HepG2 (cell line): ENCODE measurements around the gene RUVBL2. TPM values are rescaled to one million over a fixed set of nuclear protein-coding genes. Genes with fewer than 3 reads are reported as not detected.

Experiments used
- AGO2 ChIP-seq: fragments of 200-400 bp; formaldehyde crosslinking; optimal IDR thresholded peaks from 2 replicates; pipeline ENCODE3; 2017; ENCODE audit warnings: mild to moderate bottlenecking, low read depth, low read length, moderate library complexity
- ARID2 ChIP-seq: sonication (generic); formaldehyde crosslinking; IDR thresholded peaks from 2 replicates; pipeline ENCODE4 v1.8.1; 2022; ENCODE audit warnings: mild to moderate bottlenecking, missing genetic modification reagents, borderline replicate concordance
- ATF7 ChIP-seq, 2 experiments: fragments of 450-650 bp in 1 of 2; sonication (generic) in 1 of 2; formaldehyde crosslinking in 1 of 2; IDR thresholded peaks; 2 replicates each; pipeline versions ENCODE4 v1.4.0 to v1.6.1; 2016 to 2020; ENCODE audit warnings: antibody characterized with exemption in 1 of 2, mild to moderate bottlenecking in 1 of 2, missing genetic modification reagents in 1 of 2
- ATF7-NPFF ChIP-seq: sonication (generic); formaldehyde crosslinking; IDR thresholded peaks from 2 replicates; pipeline ENCODE4 v1.8.1; 2023; ENCODE audit warnings: mild to moderate bottlenecking, low read depth, missing genetic modification reagents, moderate library complexity
- BORCS8-MEF2B ChIP-seq: sonication (generic); formaldehyde crosslinking; IDR thresholded peaks from 2 replicates; pipeline ENCODE4 v1.8.0; 2022; ENCODE audit warnings: mild to moderate bottlenecking, missing genetic modification reagents
- CHD2 ChIP-seq: IDR thresholded peaks from 2 replicates; pipeline ENCODE4 v1.6.1; 2011; ENCODE audit warnings: low read depth, low read length, improper control_type of control experiment
- FOXO1 ChIP-seq: sonication (generic); formaldehyde crosslinking; IDR thresholded peaks from 2 replicates; pipeline ENCODE4 v1.4.0; 2020; ENCODE audit warnings: missing genetic modification reagents
- GZF1 ChIP-seq: sonication (generic); formaldehyde crosslinking; IDR thresholded peaks from 2 replicates; pipeline ENCODE4 v1.5.1; 2020; ENCODE audit warnings: mild to moderate bottlenecking, missing genetic modification reagents
- MAF1 ChIP-seq: sonication (generic); formaldehyde crosslinking; IDR thresholded peaks from 2 replicates; pipeline ENCODE4 v1.5.0; 2020; ENCODE audit warnings: missing genetic modification reagents, borderline replicate concordance
- MZF1 ChIP-seq: sonication (generic); formaldehyde crosslinking; IDR thresholded peaks from 2 replicates; pipeline ENCODE4 v1.8.1; 2023; ENCODE audit warnings: mild to moderate bottlenecking, missing genetic modification reagents, borderline replicate concordance
- NONO ChIP-seq, 2 experiments: fragments of 450-650 bp in 1 of 2; sonication (generic) in 1 of 2; formaldehyde crosslinking in 1 of 2; IDR thresholded peaks in 1 of 2; conservative IDR thresholded peaks in 1 of 2; 2 replicates each; pipeline versions ENCODE4 v1.6.1 to v1.8.0; 2017 to 2022; ENCODE audit warnings: mild to moderate bottlenecking in 1 of 2, missing genetic modification reagents in 1 of 2, moderate library complexity in 1 of 2
- SALL2 ChIP-seq: sonication (generic); formaldehyde crosslinking; IDR thresholded peaks from 2 replicates; pipeline ENCODE4 v1.8.1; 2023; ENCODE audit warnings: mild to moderate bottlenecking, missing genetic modification reagents, inconsistent platforms
- SNAPC2 ChIP-seq: sonication (generic); formaldehyde crosslinking; IDR thresholded peaks from 2 replicates; pipeline ENCODE4 v1.8.1; 2022; ENCODE audit warnings: mild to moderate bottlenecking, missing genetic modification reagents
- SOX6 ChIP-seq, 2 experiments: fragments of 450-650 bp in 1 of 2; sonication (generic) in 1 of 2; formaldehyde crosslinking in 1 of 2; IDR thresholded peaks; 2 replicates each; pipeline versions ENCODE4 v1.4.0 to v1.6.1; 2017 to 2020; ENCODE audit warnings: antibody characterized with exemption in 1 of 2, mild to moderate bottlenecking in 1 of 2, missing genetic modification reagents in 1 of 2
- SRY ChIP-seq: sonication (generic); formaldehyde crosslinking; IDR thresholded peaks from 2 replicates; pipeline ENCODE4 v1.8.0; 2022; ENCODE audit warnings: mild to moderate bottlenecking, missing genetic modification reagents
- TBX2 ChIP-seq: sonication (generic); formaldehyde crosslinking; IDR thresholded peaks from 2 replicates; pipeline ENCODE4 v1.5.0; 2020; ENCODE audit warnings: missing genetic modification reagents, mild to moderate bottlenecking, borderline replicate concordance
- ZFP41 ChIP-seq: sonication (generic); formaldehyde crosslinking; IDR thresholded peaks from 2 replicates; pipeline ENCODE4 v1.4.0; 2020; ENCODE audit warnings: mild to moderate bottlenecking, missing genetic modification reagents, borderline replicate concordance
- ZNF3 ChIP-seq: IDR thresholded peaks from 2 replicates; pipeline ENCODE4 v1.7.0; 2017; ENCODE audit warnings: inconsistent platforms
- ZNF329 ChIP-seq: sonication (generic); formaldehyde crosslinking; IDR thresholded peaks from 2 replicates; pipeline ENCODE4 v1.9.0; 2021; ENCODE audit warnings: low read depth, mild to moderate bottlenecking, missing genetic modification reagents
- ZNF550 ChIP-seq: sonication (generic); formaldehyde crosslinking; IDR thresholded peaks from 2 replicates; pipeline ENCODE4 v1.4.0; 2020; ENCODE audit warnings: mild to moderate bottlenecking, missing genetic modification reagents, borderline replicate concordance
- ZNF607 ChIP-seq: sonication (generic); formaldehyde crosslinking; IDR thresholded peaks from 2 replicates; pipeline ENCODE4 v1.5.1; 2020; ENCODE audit warnings: missing genetic modification reagents, mild to moderate bottlenecking, borderline replicate concordance
- ZNF713 ChIP-seq: sonication (generic); formaldehyde crosslinking; IDR thresholded peaks from 2 replicates; pipeline ENCODE4 v1.4.0; 2020; ENCODE audit warnings: mild to moderate bottlenecking, missing genetic modification reagents
- ZNF839 ChIP-seq: sonication (generic); formaldehyde crosslinking; IDR thresholded peaks from 2 replicates; pipeline ENCODE4 v1.4.0; 2020; ENCODE audit warnings: missing genetic modification reagents, mild to moderate bottlenecking, borderline replicate concordance
- polyA plus RNA-seq, 8 experiments: library from polyadenylated mRNA; depleted of rRNA in 3 of 8; stranded (reverse) in 7 of 8; unstranded in 1 of 8; fragments of >200 nt; fragmentation: Illumina TruSeq in 4 of 8; extraction: Trizol in 4 of 8; gene quantifications; 2 replicates each; pipeline versions ENCODE4 v1.2.1 to v1.2.3, GENCODE V29; 2011 to 2016; ENCODE audit warnings: low read depth in 4 of 8, missing spikeins in 1 of 8, mixed read lengths in 1 of 8; ENCODE audit not compliant: insufficient read depth in 1 of 8
- total RNA-seq, 5 experiments: library from RNA; depleted of rRNA; stranded (reverse); fragments of >200 nt; fragmentation: Illumina TruSeq; extraction: Trizol; gene quantifications; 2 replicates each; pipeline ENCODE4 v1.2.3, GENCODE V29; 2016; ENCODE audit warnings: low read depth in 1 of 5
- TF ChIP-seq, protein P1 (sequence below): sonication (generic); formaldehyde crosslinking; IDR thresholded peaks from 2 replicates; pipeline ENCODE4 v1.8.1; 2023; ENCODE audit warnings: mild to moderate bottlenecking, moderate library complexity, missing genetic modification reagents
- TF ChIP-seq, protein P2 (sequence below): sonication (generic); formaldehyde crosslinking; IDR thresholded peaks from 2 replicates; pipeline ENCODE4 v1.4.0; 2020; ENCODE audit warnings: mild to moderate bottlenecking, missing genetic modification reagents
- TF ChIP-seq, protein P3 (sequence below): sonication (generic); formaldehyde crosslinking; IDR thresholded peaks from 2 replicates; pipeline ENCODE4 v1.5.0; 2020; ENCODE audit warnings: mild to moderate bottlenecking, missing genetic modification reagents

Gene RUVBL2
- total and polyA plus RNA-seq, 2 of the 13 experiments (the other 11 are each of a cell fraction or from before 2014, with no cell fraction given) = 120 to 122 TPM

DNA sequence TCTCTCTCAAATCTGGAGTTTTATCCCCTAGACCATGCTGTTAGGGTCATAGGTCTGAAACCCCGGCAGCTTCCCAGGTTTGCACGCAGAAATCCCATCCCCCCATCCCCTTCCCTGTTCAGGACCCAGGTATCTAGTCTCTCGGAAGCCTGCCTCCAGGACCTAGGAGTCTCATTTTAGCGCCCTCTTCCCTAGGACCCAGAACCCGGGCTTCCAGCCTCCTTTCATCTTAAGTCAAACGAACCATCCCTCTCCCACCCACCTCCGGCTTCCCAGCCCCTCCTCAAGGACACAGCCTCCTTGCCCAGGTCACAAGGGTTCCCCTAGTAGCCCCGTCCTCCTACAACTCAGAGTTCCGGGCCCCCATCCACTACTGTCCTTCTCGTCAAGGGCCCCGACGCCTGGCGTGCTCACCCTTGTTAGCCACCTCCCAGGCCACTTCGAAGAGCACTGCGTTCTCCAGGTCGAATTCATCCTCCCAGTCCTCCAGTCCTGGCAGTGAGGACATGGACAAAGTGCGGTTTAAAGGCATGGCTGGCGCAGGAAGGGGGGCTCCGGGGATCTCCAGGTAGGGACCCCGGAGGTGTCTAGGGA, 1.0 kb upstream of the RUVBL2 start (continued):
- TF ChIP-seq, protein P1, sequence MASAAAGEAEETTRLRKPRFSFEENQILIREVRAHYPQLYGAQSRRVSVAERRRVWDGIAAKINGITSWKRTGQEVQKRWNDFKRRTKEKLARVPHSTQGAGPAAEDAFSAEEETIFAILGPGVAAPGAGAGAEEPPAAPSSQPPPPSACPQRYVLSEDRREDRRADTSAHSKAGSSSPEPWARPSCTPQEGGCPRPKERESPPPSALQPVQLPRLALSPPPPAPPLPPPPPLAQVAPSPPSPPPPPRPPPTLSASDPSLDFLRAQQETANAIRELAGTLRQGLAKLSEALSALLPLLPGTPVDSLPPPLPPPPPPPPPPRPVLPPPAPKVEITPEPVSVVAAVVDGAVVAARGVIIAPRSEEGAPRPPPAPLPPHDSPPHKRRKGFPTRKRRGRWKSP = peak; percentile 59; the same call in 1 of the 2 replicates
- TF ChIP-seq, protein P2, sequence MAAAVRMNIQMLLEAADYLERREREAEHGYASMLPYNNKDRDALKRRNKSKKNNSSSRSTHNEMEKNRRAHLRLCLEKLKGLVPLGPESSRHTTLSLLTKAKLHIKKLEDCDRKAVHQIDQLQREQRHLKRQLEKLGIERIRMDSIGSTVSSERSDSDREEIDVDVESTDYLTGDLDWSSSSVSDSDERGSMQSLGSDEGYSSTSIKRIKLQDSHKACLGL (CRISPR knock-in tag) = peak; percentile 20; the same call in 1 of the 2 replicates
- 0 out of 2 replicates have a peak, but pooled peaks have one; percentile 74 for TF ChIP-seq ZFP41 (CRISPR knock-in tag)
- TF ChIP-seq, protein P3, sequence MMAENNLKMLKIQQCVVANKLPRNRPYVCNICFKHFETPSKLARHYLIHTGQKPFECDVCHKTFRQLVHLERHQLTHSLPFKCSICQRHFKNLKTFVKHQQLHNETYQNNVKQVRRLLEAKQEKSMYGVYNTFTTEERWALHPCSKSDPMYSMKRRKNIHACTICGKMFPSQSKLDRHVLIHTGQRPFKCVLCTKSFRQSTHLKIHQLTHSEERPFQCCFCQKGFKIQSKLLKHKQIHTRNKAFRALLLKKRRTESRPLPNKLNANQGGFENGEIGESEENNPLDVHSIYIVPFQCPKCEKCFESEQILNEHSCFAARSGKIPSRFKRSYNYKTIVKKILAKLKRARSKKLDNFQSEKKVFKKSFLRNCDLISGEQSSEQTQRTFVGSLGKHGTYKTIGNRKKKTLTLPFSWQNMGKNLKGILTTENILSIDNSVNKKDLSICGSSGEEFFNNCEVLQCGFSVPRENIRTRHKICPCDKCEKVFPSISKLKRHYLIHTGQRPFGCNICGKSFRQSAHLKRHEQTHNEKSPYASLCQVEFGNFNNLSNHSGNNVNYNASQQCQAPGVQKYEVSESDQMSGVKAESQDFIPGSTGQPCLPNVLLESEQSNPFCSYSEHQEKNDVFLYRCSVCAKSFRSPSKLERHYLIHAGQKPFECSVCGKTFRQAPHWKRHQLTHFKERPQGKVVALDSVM = peak; percentile 7; the same call in 1 of the 2 replicates
- TF ChIP-seq ZNF713 (CRISPR knock-in tag) = peak; percentile 34; the same call in 1 of the 2 replicates
- TF ChIP-seq ZNF607 (CRISPR knock-in tag) = peak; percentile 19; the same call in 1 of the 2 replicates
- no peak for TF ChIP-seq ATF7 (IDR thresholded peaks at IDR 0.05)
- 0 out of 2 replicates have a peak, but pooled peaks have one; percentile 8 for TF ChIP-seq ATF7 (CRISPR knock-in tag; IDR thresholded peaks at IDR 0.05)
- no peak for TF ChIP-seq GZF1 (CRISPR knock-in tag)
- TF ChIP-seq SOX6 (IDR thresholded peaks at IDR 0.05) = no peak
- no peak for TF ChIP-seq SOX6 (CRISPR knock-in tag; IDR thresholded peaks at IDR 0.05)
- TF ChIP-seq SNAPC2 (CRISPR knock-in tag) = peak; percentile 30; the same call in 1 of the 2 replicates
- no peak for TF ChIP-seq AGO2
- TF ChIP-seq ZNF839 (CRISPR knock-in tag) = 0 out of 2 replicates have a peak, but pooled peaks have one; percentile 75
- no peak for TF ChIP-seq FOXO1
- no peak for TF ChIP-seq ATF7-NPFF (CRISPR knock-in tag)
- TF ChIP-seq CHD2 = no peak
- 0 out of 2 replicates have a peak, but pooled peaks have one; percentile 22 for TF ChIP-seq ARID2 (CRISPR knock-in tag)
- 0 out of 2 replicates have a peak, but pooled peaks have one; percentile 19 for TF ChIP-seq SALL2
- TF ChIP-seq ZNF3 (CRISPR knock-in tag) = no peak
- TF ChIP-seq BORCS8-MEF2B = no peak; the same call in 1 of the 2 replicates
- no peak for TF ChIP-seq ZNF329
- TF ChIP-seq NONO (IDR thresholded peaks at IDR 0.05) = no peak
- TF ChIP-seq NONO (CRISPR knock-in tag; conservative IDR thresholded peaks at IDR 0.05) = no peak
- TF ChIP-seq TBX2 (CRISPR knock-in tag) = no peak
- TF ChIP-seq SRY (CRISPR knock-in tag) = peak; percentile 64; the same call in 1 of the 2 replicates
- TF ChIP-seq MZF1 (CRISPR knock-in tag) = no peak
- 0 out of 2 replicates have a peak, but pooled peaks have one; percentile 44 for TF ChIP-seq ZNF550
- TF ChIP-seq MAF1 = no peak
